Colonic mucosa (tissue), 4 donors: ENCODE data around the gene SYT17. TPM values are rescaled to one million over a fixed set of nuclear protein-coding genes. Genes with fewer than 3 reads are reported as not detected.

ENCODE experiments used
- DNase-seq: peaks from one replicate; pipeline ENCODE4 v3.0.0-alpha.2; 2020
- H3K27ac ChIP-seq: fragments of 200-600 bp; one replicate; pipeline ENCODE4 v1.8.0; 2021
- H3K27me3 ChIP-seq: fragments of 200-600 bp; one replicate; pipeline ENCODE4 v1.8.0; 2021
- H3K36me3 ChIP-seq: fragments of 200-600 bp; one replicate; pipeline ENCODE4 v1.8.0; 2021
- H3K4me1 ChIP-seq: fragments of 200-600 bp; one replicate; pipeline ENCODE4 v1.8.0; 2021; ENCODE audit warnings: mild to moderate bottlenecking
- H3K4me3 ChIP-seq: fragments of 200-600 bp; one replicate; pipeline ENCODE4 v1.8.0; 2021
- H3K9ac ChIP-seq, 2 donors: one replicate each; pipeline ENCODE4 v1.7.0; 2013; ENCODE audit warnings: control low read depth in 2 of 2, low read depth in 2 of 2, low read length in 2 of 2
- H3K9me3 ChIP-seq: fragments of 200-600 bp; one replicate; pipeline ENCODE4 v1.8.0; 2021
- intact Hi-C: fragments of 100-400 bp; cut with DNase I; formaldehyde crosslinking; loops from one replicate; pipeline ENCODE4 v1.14.1; 2022
- total RNA-seq, 2 donors: library from RNA; stranded (reverse); fragmentation: NEBNext Ultra II Directional in 1 of 2; extraction: Animal tissue kit (Norgen Biotek cat#: 25700) in 1 of 2; gene quantifications; one replicate each; pipeline ENCODE4 v1.2.1, GENCODE V29; 2021
- TF ChIP-seq, protein P1 (sequence below): fragments of 200-600 bp; IDR thresholded peaks from one replicate; pipeline ENCODE4 v1.8.0; 2022; ENCODE audit warnings: antibody characterized with exemption, mild to moderate bottlenecking
- donor health status: healthy.
- donor health status: DM: no; HTN: no; CAD: no.
- donor health status: DM: no; HTN: no; CAD: no.

The SYT17 gene
- total RNA-seq, 2 donors from 2014 or later: 5.1 to 5.5 TPM

DNA sequence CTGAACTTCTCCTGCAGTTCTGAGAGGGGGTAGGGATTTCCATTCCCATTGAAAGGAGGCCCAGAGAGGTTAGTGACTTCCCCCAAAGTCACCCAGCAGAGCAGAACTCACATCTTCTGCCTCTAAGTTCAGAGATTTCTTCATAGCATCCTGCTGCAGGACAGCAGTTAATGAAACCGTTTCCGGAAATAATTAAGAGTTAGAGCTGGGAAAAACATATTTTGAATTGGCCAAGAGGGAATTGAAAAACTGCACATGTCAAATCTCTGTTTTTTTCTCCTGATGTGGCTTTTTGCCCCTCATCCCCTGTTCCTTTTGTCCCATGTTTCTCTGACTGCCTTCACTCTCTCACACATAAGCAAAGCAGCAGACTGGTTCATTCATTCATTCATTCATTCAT lies 27.6 kb upstream of the SYT17 start:
- TF ChIP-seq, protein P1, sequence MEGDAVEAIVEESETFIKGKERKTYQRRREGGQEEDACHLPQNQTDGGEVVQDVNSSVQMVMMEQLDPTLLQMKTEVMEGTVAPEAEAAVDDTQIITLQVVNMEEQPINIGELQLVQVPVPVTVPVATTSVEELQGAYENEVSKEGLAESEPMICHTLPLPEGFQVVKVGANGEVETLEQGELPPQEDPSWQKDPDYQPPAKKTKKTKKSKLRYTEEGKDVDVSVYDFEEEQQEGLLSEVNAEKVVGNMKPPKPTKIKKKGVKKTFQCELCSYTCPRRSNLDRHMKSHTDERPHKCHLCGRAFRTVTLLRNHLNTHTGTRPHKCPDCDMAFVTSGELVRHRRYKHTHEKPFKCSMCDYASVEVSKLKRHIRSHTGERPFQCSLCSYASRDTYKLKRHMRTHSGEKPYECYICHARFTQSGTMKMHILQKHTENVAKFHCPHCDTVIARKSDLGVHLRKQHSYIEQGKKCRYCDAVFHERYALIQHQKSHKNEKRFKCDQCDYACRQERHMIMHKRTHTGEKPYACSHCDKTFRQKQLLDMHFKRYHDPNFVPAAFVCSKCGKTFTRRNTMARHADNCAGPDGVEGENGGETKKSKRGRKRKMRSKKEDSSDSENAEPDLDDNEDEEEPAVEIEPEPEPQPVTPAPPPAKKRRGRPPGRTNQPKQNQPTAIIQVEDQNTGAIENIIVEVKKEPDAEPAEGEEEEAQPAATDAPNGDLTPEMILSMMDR: no peak
- Histone ChIP-seq H3K27ac (no peak overlapping the region), H3K9ac (no peak overlapping the region), H3K4me1 (peaks cover 17% of the 10 kb centered on the region), H3K4me3 (no peak overlapping the region), H3K36me3 (no peaks in the 10 kb centered on the region), H3K27me3 (no peaks in the 10 kb centered on the region), H3K9me3 (no peaks in the 10 kb centered on the region)
- no peak for DNase-seq
- intact Hi-C loops: no loop called here

DNA sequence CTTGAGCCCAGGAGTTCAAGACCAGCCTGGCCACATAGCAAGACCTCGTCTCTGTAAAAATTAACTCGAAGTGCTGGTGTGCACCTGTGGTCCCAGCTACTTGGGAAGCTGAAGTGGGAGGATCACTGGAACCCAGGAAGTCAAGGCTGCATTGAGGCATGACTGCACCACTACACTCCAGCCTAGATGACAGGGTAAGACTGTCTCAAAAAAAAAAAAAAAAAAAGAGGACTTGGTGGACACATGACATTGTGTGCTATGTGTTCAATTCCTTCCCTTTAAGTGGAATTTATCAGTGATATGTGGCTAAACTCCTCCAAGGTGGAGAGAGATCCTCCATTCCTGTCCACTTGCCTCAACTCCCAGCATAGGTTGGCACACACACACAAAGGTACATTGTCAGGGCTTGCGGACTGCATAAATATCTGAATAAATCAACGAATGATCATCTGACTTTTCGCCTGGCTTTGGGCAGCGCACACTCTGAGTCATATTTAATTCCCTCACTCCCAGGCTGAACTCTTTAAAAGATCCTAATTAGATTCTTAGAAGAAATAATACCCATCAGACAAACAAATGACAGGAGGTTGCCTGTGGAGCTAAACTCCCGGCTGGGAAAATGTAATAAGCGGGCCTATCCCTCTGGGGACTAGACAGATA lies 25.0 kb upstream of the SYT17 start:
- intact Hi-C loops: no loop called here
- Histone ChIP-seq H3K27ac (no peak overlapping the region), H3K4me3 (no peak overlapping the region), H3K27me3 (no peaks in the 10 kb centered on the region), H3K36me3 (no peaks in the 10 kb centered on the region), H3K4me1 (no peaks in the 10 kb centered on the region), H3K9ac (no peak overlapping the region), H3K9me3 (no peaks in the 10 kb centered on the region)
- no peak for DNase-seq
- TF ChIP-seq, protein P1: no peak

DNA sequence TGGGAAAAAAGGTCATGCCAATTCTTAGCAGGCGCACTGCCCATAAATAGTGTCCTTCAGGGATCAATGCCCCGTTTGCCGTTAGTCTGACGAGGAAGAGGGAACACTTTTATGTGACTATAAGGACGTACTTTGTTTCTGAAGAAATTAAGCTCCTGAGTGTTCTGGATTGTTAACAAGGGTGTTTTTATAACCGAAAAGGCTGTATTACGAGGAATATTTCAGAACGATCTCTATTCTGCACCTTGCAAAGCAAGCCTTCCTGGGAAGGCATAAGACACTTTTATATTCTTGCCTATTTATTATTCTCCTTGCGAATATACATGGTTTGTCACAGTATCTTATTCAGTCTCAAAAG lies 24.5 kb upstream of the SYT17 start:
- no peaks in the 10 kb centered on the region for H3K4me1 ChIP-seq
- TF ChIP-seq, protein P1: no peak
- no peaks in the 10 kb centered on the region for H3K27me3 ChIP-seq
- no peak overlapping the region for H3K27ac ChIP-seq
- intact Hi-C loops: no loop called here
- DNase-seq: no peak
- no peaks in the 10 kb centered on the region for H3K36me3 ChIP-seq
- H3K4me3 ChIP-seq: no peak overlapping the region
- H3K9ac ChIP-seq: no peak overlapping the region
- H3K9me3 ChIP-seq: no peaks in the 10 kb centered on the region

DNA sequence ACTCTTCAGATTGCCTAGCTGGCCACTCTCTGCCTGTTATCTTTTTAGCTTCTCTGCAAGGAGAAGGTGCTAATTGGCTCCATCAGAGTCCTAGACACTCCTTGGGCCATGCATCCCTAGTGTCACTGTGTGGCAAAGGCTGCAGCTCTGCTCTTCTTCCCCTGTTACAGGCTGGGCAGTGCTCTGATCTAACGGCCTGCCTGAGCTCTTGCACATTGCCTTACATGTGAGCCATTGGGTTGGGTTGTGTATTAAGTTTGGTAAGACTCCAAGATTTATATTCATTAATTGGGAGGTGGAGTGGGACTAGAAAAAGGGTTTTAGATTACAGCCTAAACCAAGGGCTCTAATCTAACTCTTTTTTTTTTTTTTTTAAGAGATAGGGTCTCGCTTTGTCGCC lies 23.0 kb upstream of the SYT17 start:
- Histone ChIP-seq H3K27ac (no peak overlapping the region), H3K27me3 (no peaks in the 10 kb centered on the region), H3K4me3 (no peak overlapping the region), H3K9ac (no peak overlapping the region), H3K36me3 (no peaks in the 10 kb centered on the region), H3K4me1 (no peaks in the 10 kb centered on the region), H3K9me3 (no peaks in the 10 kb centered on the region)
- DNase-seq: no peak
- TF ChIP-seq, protein P1: no peak
- intact Hi-C loops: no loop called here

DNA sequence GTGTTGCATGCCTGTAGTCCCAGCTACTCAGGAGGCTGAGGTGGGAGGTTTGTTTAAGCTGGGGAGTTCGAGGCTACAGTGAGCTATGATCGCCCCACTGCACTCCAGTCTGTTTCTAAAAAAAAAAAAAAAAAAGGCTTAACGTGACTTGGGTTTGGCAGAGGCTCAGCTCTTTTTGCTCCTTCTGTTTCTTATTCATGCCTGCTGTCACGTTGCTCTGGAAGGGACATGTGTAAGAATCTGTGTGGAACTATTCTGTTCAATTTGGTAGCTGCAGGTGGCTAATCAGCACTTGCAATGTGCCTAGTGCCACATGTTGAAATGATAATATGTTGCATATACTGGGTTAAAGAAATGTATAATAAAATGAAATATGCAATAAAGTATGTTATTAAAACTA lies 20.9 kb upstream of the SYT17 start:
- Histone ChIP-seq H3K9ac (no peak overlapping the region), H3K27ac (no peak overlapping the region), H3K36me3 (no peaks in the 10 kb centered on the region), H3K4me3 (no peak overlapping the region), H3K4me1 (no peaks in the 10 kb centered on the region), H3K9me3 (no peaks in the 10 kb centered on the region), H3K27me3 (no peaks in the 10 kb centered on the region)
- intact Hi-C loops: no loop called here
- TF ChIP-seq, protein P1: no peak
- DNase-seq: no peak
